Naive B cell (primary cell): ENCODE results near the gene PRSS8. TPM values are rescaled to one million over a fixed set of nuclear protein-coding genes. Genes with fewer than 3 reads are reported as not detected.
"Not testable (repeated sequence)": the region's sequence is repeated elsewhere in the genome, so short reads cannot be mapped to it uniquely, and the experiment has no call there.

Experiments
- ATAC-seq, 2 donors: fragments of 150-1000 bp; cut with Tn5 transposase; 2 replicates each; pipeline ENCODE4 v1.10.0; 2021; ENCODE audit warnings: low read depth in 2 of 2, mild to moderate bottlenecking in 2 of 2, moderate library complexity in 2 of 2
- DNase-seq: peaks from one replicate; pipeline ENCODE4 v3.0.0; 2022
- H3K27ac Mint-ChIP-seq, 6 donors: one replicate each; pipeline ENCODE4 v1.8.0; 2020 to 2022; ENCODE audit warnings: mild to moderate bottlenecking in 6 of 6, mixed read lengths in 6 of 6, moderate library complexity in 5 of 6, inconsistent platforms in 2 of 6
- H3K27me3 Mint-ChIP-seq, 3 donors: one replicate each; pipeline ENCODE4 v1.8.0; 2021 to 2022; ENCODE audit warnings: mixed read lengths in 3 of 3, mild to moderate bottlenecking in 1 of 3
- H3K36me3 Mint-ChIP-seq, 2 donors: one replicate each; pipeline ENCODE4 v1.8.0; 2020 to 2022; ENCODE audit warnings: mixed read lengths in 2 of 2, inconsistent platforms in 1 of 2, mild to moderate bottlenecking in 1 of 2
- H3K4me1 Mint-ChIP-seq, 3 donors: one replicate each; pipeline ENCODE4 v1.8.0; 2020 to 2022; ENCODE audit warnings: mixed read lengths in 3 of 3, inconsistent platforms in 1 of 3, mild to moderate bottlenecking in 1 of 3, moderate library complexity in 1 of 3
- H3K4me3 Mint-ChIP-seq, 8 donors: one replicate each; pipeline ENCODE4 v1.8.0; 2020 to 2022; ENCODE audit warnings: mild to moderate bottlenecking in 8 of 8, mixed read lengths in 8 of 8, moderate library complexity in 8 of 8, inconsistent platforms in 2 of 8
- H3K9me3 Mint-ChIP-seq, 7 donors: one replicate each; pipeline ENCODE4 v1.8.0; 2020 to 2022; ENCODE audit warnings: mixed read lengths in 7 of 7, mild to moderate bottlenecking in 5 of 7, inconsistent platforms in 2 of 7, moderate library complexity in 1 of 7
- polyA plus RNA-seq, 6 donors: library from polyadenylated mRNA; unstranded; fragments of 300-500 nt; fragmentation: Illumina TruSeq; gene quantifications; one replicate each; pipeline ENCODE4 v1.2.3, GENCODE V29; 2021; ENCODE audit warnings: low read depth in 6 of 6

The PRSS8 gene
- polyA plus RNA-seq, 6 donors from 2014 or later: 0.40 TPM; not detected in 5

GRCh38 chr16:31157136-31157535, 21.6 kb upstream of the PRSS8 start:
- no peaks in the 10 kb centered on the region for H3K9me3 Mint-ChIP-seq
- no peak overlapping the region for H3K27ac Mint-ChIP-seq
- no peak for DNase-seq
- peak; percentile 49 to 57 for ATAC-seq
- peak overlapping the region in 3 of 8 donors; percentile 35 to 54 (median 36) for H3K4me3 Mint-ChIP-seq
- H3K27me3 Mint-ChIP-seq: peaks cover 6 to 14% (median 8%) of the 10 kb centered on the region in 3 donors
- H3K36me3 Mint-ChIP-seq: no peaks in the 10 kb centered on the region
- peaks cover 4 to 13% (median 6%) of the 10 kb centered on the region in 3 donors for H3K4me1 Mint-ChIP-seq

- H3K27me3 Mint-ChIP-seq: peaks cover 13 to 32% (median 27%) of the 10 kb centered on the region in 3 donors
- not testable (repeated sequence) for DNase-seq, H3K36me3 Mint-ChIP-seq, H3K4me3 Mint-ChIP-seq, ATAC-seq, H3K4me1 Mint-ChIP-seq, H3K9me3 Mint-ChIP-seq
- peak overlapping the region in 1 of 6 donors; percentile 67 for H3K27ac Mint-ChIP-seq
Observed at GRCh38 chr16:31150976-31151375, 15.4 kb upstream of the PRSS8 start.

GRCh38 chr16:31149894-31150890, 14.7 kb upstream of the PRSS8 start, which contains the start of gene PRSS36:
PRSS36 (minus strand) TSS chr16:31150066; CDS start chr16:31150035, 31 bp downstream.
- H3K4me3 Mint-ChIP-seq: no peak within 1 kb of the TSS
- peaks cover 13 to 35% (median 27%) of the 10 kb centered on the region in 3 donors for H3K27me3 Mint-ChIP-seq
- H3K9me3 Mint-ChIP-seq: no peaks in the 10 kb centered on the region
- ATAC-seq: no peak
- no peaks in the 10 kb centered on the region for H3K36me3 Mint-ChIP-seq
- no peaks in the 10 kb centered on the region for H3K4me1 Mint-ChIP-seq
- DNase-seq: no peak
- peak within 1 kb of the TSS in 2 of 6 donors; percentile 27 to 67 for H3K27ac Mint-ChIP-seq

GRCh38 chr16:31149332-31149731, 13.8 kb upstream of the PRSS8 start:
- DNase-seq (no peak), ATAC-seq (no peak)
- H3K9me3 Mint-ChIP-seq: no peaks in the 10 kb centered on the region
- H3K27me3 Mint-ChIP-seq: peaks cover 13 to 34% (median 27%) of the 10 kb centered on the region in 3 donors
- no peak overlapping the region for H3K27ac Mint-ChIP-seq
- H3K4me3 Mint-ChIP-seq: no peak overlapping the region
- no peaks in the 10 kb centered on the region for H3K4me1 Mint-ChIP-seq
- H3K36me3 Mint-ChIP-seq: no peaks in the 10 kb centered on the region

- no peak overlapping the region for H3K27ac Mint-ChIP-seq
- H3K4me1 Mint-ChIP-seq: peaks cover 0 to 4% (median 3%) of the 10 kb centered on the region in 3 donors
- H3K9me3 Mint-ChIP-seq: no peaks in the 10 kb centered on the region
- no peak overlapping the region for H3K4me3 Mint-ChIP-seq
- no peak for DNase-seq
- H3K27me3 Mint-ChIP-seq: peaks cover 13 to 30% (median 27%) of the 10 kb centered on the region in 3 donors
- H3K36me3 Mint-ChIP-seq: no peaks in the 10 kb centered on the region
- ATAC-seq: no peak
Observed at GRCh38 chr16:31148896-31149295, 13.4 kb upstream of the PRSS8 start.

- Mint-ChIP-seq H3K36me3 (no peaks in the 10 kb centered on the region), H3K27me3 (peaks cover 13 to 27% (median 26%) of the 10 kb centered on the region in 3 donors), H3K4me1 (peaks cover 6 to 10% (median 6%) of the 10 kb centered on the region in 3 donors), H3K27ac (no peak overlapping the region), H3K4me3 (no peak overlapping the region), H3K9me3 (no peaks in the 10 kb centered on the region)
- ATAC-seq (no peak), DNase-seq (no peak)
Observed at GRCh38 chr16:31148281-31148728, 12.8 kb upstream of the PRSS8 start.

- Mint-ChIP-seq H3K4me3 (no peak overlapping the region), H3K27me3 (peaks cover 13 to 27% (median 26%) of the 10 kb centered on the region in 3 donors), H3K27ac (no peak overlapping the region), H3K4me1 (peaks cover 6 to 12% (median 6%) of the 10 kb centered on the region in 3 donors), H3K36me3 (no peaks in the 10 kb centered on the region), H3K9me3 (no peaks in the 10 kb centered on the region)
- ATAC-seq (no peak), DNase-seq (no peak)
Observed at GRCh38 chr16:31147574-31147973, 12.0 kb upstream of the PRSS8 start.

GRCh38 chr16:31145398-31145990, 10.0 kb upstream of the PRSS8 start:
- Mint-ChIP-seq H3K9me3 (no peaks in the 10 kb centered on the region), H3K36me3 (no peaks in the 10 kb centered on the region), H3K4me1 (peaks cover 6 to 22% (median 12%) of the 10 kb centered on the region in 3 donors), H3K4me3 (peak overlapping the region in 1 of 8 donors; percentile 51), H3K27ac (no peak overlapping the region), H3K27me3 (peaks cover 6 to 27% (median 26%) of the 10 kb centered on the region in 3 donors)
- DNase-seq (no peak), ATAC-seq (no peak)

- Mint-ChIP-seq H3K27me3 (peaks cover 6 to 21% (median 20%) of the 10 kb centered on the region in 3 donors), H3K4me1 (peaks cover 6 to 22% (median 12%) of the 10 kb centered on the region in 3 donors), H3K4me3 (peak overlapping the region in 4 of 8 donors; percentile 47 to 74 (median 72))
- not testable (repeated sequence) for DNase-seq, H3K36me3 Mint-ChIP-seq, ATAC-seq, H3K9me3 Mint-ChIP-seq, H3K27ac Mint-ChIP-seq
Observed at GRCh38 chr16:31144418-31144817, 8.9 kb upstream of the PRSS8 start.

GRCh38 chr16:31143694-31144148, 8.2 kb upstream of the PRSS8 start:
- Mint-ChIP-seq H3K36me3 (no peaks in the 10 kb centered on the region), H3K27me3 (peaks cover 6 to 20% (median 19%) of the 10 kb centered on the region in 3 donors), H3K4me1 (peaks cover 6 to 22% (median 12%) of the 10 kb centered on the region in 3 donors), H3K4me3 (peak overlapping the region; percentile 44 to 87 (median 76)), H3K27ac (peak overlapping the region in 2 of 6 donors; percentile 44 to 62), H3K9me3 (no peaks in the 10 kb centered on the region)
- ATAC-seq (no peak), DNase-seq (peak; percentile 4)

GRCh38 chr16:31143011-31143693, 7.6 kb upstream of the PRSS8 start:
- DNase-seq: no peak
- H3K27ac Mint-ChIP-seq: peak overlapping the region in 1 of 6 donors; percentile 44

GRCh38 chr16:31142109-31143010, 6.8 kb upstream of the PRSS8 start:
- H3K4me3 Mint-ChIP-seq: peak overlapping the region; percentile 58 to 89 (median 76)
- no peaks in the 10 kb centered on the region for H3K9me3 Mint-ChIP-seq
- ATAC-seq (peak; percentile 82 to 84), DNase-seq (peak; percentile 95)
- peaks cover 6 to 22% (median 12%) of the 10 kb centered on the region in 3 donors for H3K4me1 Mint-ChIP-seq
- H3K36me3 Mint-ChIP-seq: no peaks in the 10 kb centered on the region
- peak overlapping the region; percentile 51 to 94 (median 84) for H3K27ac Mint-ChIP-seq
- H3K27me3 Mint-ChIP-seq: peaks cover under 1 to 11% (median 11%) of the 10 kb centered on the region in 3 donors

More at GRCh38 chr16:31143011-31143693, 7.6 kb upstream of the PRSS8 start:
- Mint-ChIP-seq H3K4me3 (peak overlapping the region; percentile 62 to 87 (median 76)), H3K36me3 (no peaks in the 10 kb centered on the region), H3K9me3 (no peaks in the 10 kb centered on the region), H3K27me3 (peaks cover 6 to 19% (median 19%) of the 10 kb centered on the region in 3 donors), H3K4me1 (peaks cover 6 to 22% (median 12%) of the 10 kb centered on the region in 3 donors)
- no peak for ATAC-seq
